ENCODE results near the gene ISOC1. TPM values are rescaled to one million over a fixed set of nuclear protein-coding genes. Genes with fewer than 3 reads are reported as not detected.

ISOC1 gene
- total and polyA plus RNA-seq, 12 donors, result 30.4 to 102 (median 78.9) TPM

DNA sequence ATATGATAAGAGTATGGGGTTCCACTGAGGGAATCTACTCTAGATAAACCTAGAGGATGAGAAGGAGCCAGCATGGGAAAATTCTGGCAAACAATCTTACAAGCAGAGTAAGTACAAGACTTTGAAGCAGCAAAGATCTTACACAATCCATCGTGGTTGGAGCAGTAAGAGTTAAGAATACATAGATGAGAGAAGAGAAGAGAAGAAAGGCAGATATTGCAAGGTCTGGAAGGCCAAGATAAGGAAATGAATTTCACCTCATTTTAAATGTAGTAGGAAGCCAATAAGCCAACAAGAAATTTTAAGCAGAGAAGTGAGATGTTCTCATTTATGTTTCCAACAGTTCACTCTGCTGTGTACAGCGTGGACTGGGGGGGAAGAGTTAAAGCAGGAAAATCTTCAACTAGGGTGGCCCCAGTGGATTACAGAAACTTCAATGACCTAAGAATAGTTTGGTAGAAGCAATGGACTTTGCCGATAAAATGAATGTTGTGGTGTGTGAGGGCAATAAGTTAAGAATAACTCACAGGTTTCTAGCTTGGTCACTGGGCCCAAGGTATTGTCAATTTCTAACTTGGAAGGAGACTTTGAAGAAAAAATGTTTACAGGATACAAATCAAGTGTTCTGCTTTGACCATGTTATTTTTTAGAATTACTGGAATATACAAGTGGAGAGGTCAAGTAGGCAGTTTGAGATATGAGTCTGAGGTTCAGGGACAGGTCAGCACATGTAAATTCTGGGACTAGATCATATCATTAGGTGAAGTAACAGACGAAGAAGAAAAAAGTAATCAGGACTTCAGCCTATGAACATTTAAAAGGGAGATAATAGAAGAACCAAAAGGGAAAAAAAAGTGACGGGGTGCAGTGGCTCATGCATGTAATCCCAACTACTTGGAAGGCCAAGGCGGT is 12.1 kb upstream of the ISOC1 start:
- no peak for ATAC-seq
- Histone ChIP-seq H3K36me3 (no peaks in the 10 kb centered on the region), H3K4me3 (no peak overlapping the region), H3K27ac (no peak overlapping the region), H3K4me1 (peaks cover 0 to 5% (median 0%) of the 10 kb centered on the region in 9 donors), H3K9me3 (no peaks in the 10 kb centered on the region), H3K27me3 (no peaks in the 10 kb centered on the region)
- intact Hi-C loops (cut with DNase I), result no loop called here
- TF ChIP-seq, protein P1, sequence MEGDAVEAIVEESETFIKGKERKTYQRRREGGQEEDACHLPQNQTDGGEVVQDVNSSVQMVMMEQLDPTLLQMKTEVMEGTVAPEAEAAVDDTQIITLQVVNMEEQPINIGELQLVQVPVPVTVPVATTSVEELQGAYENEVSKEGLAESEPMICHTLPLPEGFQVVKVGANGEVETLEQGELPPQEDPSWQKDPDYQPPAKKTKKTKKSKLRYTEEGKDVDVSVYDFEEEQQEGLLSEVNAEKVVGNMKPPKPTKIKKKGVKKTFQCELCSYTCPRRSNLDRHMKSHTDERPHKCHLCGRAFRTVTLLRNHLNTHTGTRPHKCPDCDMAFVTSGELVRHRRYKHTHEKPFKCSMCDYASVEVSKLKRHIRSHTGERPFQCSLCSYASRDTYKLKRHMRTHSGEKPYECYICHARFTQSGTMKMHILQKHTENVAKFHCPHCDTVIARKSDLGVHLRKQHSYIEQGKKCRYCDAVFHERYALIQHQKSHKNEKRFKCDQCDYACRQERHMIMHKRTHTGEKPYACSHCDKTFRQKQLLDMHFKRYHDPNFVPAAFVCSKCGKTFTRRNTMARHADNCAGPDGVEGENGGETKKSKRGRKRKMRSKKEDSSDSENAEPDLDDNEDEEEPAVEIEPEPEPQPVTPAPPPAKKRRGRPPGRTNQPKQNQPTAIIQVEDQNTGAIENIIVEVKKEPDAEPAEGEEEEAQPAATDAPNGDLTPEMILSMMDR (IDR thresholded peaks at IDR 0.05), result no peak
- WGBS, 2 donors, result 79 to 83% methylated on average over 6 of the region's 6 CpGs
- no peak for DNase-seq

DNA sequence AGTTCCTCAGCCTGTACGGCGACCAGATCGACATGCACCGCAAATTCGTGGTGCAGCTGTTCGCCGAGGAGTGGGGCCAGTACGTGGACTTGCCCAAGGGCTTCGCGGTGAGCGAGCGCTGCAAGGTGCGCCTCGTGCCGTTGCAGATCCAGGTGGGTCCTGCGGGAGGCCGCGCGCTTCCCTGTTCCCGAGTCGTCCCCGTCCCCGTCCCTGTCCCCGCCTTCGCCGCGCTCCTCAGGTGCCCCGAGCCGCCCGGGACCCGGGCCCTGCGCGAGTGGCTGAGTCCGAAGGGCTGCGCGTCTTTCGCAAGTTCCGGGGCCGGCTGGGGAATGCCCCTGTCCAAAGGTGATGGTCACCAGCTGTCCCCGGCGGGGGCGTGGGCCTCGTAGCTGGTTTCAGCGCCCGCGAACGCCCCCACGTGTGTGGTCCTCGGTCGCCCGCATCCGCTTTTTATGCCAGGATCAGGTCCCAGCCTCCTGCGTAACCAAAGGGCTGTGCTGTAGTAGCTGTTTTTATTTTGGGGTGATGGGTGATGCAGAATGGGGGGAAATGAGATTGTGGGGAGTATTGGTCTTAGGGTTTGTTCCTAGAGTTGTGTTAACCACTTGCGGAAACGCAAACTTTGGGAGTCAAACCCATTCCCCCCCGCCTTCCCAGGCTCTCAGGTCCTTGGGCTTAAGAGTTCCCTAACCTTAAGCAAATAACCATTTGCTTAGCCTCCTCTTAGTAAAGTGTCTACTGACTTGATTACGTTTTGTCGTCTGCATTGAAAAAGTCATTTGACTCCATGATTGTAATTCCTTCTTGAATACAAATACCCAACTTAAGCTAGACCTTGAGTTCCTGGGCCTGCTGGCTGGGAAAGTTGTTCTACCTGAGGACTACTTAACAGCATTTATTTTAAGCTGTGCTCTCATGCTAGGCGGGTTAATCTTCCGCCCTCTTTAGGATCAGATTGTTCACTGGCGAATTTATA is 663 bp downstream of the ISOC1 start:
- WGBS, 2 donors, result 2 to 3% methylated on average over 55 to 61 of the region's 61 CpGs
- Histone ChIP-seq H3K4me1 (peaks cover 0 to 58% (median 46%) of the 10 kb centered on the region in 9 donors), H3K27ac (peak overlapping the region; percentile 73 to 95 (median 92))

DNA sequence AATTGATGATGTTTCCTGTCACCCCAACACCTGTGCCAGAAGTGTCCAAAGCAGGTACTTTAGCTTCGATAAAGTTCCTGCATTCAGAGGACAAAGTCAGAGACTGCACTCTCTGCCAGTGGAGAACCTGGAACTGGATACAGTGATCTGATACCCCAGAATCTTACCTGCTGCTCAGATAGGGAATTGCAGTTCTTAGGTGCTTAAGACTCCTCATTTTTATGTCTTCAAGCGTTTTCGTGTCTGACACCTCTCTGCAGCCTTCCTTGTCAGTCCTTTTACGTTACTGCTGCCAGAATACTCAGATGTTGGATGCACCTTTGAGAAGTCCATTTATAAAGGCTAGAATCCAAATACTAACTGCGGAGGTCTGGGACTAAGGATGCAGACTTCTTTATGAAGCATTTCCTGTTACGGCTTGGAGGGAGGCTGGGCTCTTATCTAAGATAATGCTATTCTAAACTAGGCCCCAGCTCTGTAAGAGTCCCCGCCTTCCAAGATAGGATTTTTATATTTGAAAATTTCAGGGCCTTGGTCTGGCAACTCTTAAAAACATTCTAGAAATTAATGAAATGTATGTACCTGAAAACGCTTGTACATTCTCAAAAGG is 1.9 kb downstream of the ISOC1 start:
- intact Hi-C loops (cut with DNase I), result loop anchor here in 4 of 10 donors (5.0 to 10.0 kb wide), 3 partner anchors 169 to 562 kb away; partner anchors contain the start of gene FBN2 (in 1 of the 4)
- WGBS, 2 donors, result 19 to 31% methylated on average over 8 of the region's 8 CpGs

More for the DNA sequence above, 663 bp downstream of the ISOC1 start:
- Histone ChIP-seq H3K36me3 (no peaks in the 10 kb centered on the region), H3K9me3 (no peaks in the 10 kb centered on the region), H3K27me3 (no peaks in the 10 kb centered on the region), H3K4me3 (peak overlapping the region; percentile 75 to 97 (median 92))
- peak; percentile 51 to 80 (median 63) for ATAC-seq
- intact Hi-C loops (cut with DNase I), result loop anchor here in 4 of 10 donors (5.0 to 10.0 kb wide), 3 partner anchors 168 to 560 kb away; partner anchors contain the start of gene FBN2 (in 1 of the 4)
- TF ChIP-seq, protein P1 (IDR thresholded peaks at IDR 0.05), result no peak
- DNase-seq, result peak; percentile 64 to 77

More for the DNA sequence above, 1.9 kb downstream of the ISOC1 start:
- Histone ChIP-seq H3K27me3 (no peaks in the 10 kb centered on the region), H3K4me1 (peaks cover 0 to 62% (median 52%) of the 10 kb centered on the region in 9 donors), H3K9me3 (no peaks in the 10 kb centered on the region), H3K27ac (peak overlapping the region; percentile 73 to 95 (median 92)), H3K36me3 (no peaks in the 10 kb centered on the region), H3K4me3 (peak overlapping the region; percentile 75 to 97 (median 92))
- no peak for ATAC-seq
- DNase-seq, result no peak
- TF ChIP-seq, protein P1 (IDR thresholded peaks at IDR 0.05), result no peak
